Urinary bladder (tissue), 4 donors: Measurements from ENCODE around the gene BBLN. TPM values are rescaled to one million over a fixed set of nuclear protein-coding genes. Genes with fewer than 3 reads are reported as not detected.
"Not testable (repeated sequence)": the region's sequence is repeated elsewhere in the genome, so short reads cannot be mapped to it uniquely, and the experiment has no call there.

Experiments used
- DNase-seq: peaks from one replicate; pipeline ENCODE4 v3.0.0-alpha.2; 2015; ENCODE audit errors: extremely low spot score
- H3K27ac ChIP-seq: one replicate; pipeline ENCODE4 v1.5.1; 2013; ENCODE audit warnings: low read depth, mild to moderate bottlenecking, moderate library complexity
- H3K36me3 ChIP-seq: one replicate; pipeline ENCODE4 v1.6.1; 2013; ENCODE audit warnings: mild to moderate bottlenecking, moderate library complexity; ENCODE audit not compliant: insufficient read depth
- H3K4me1 ChIP-seq: one replicate; pipeline ENCODE4 v1.6.1; 2013; ENCODE audit warnings: mild to moderate bottlenecking, moderate library complexity; ENCODE audit not compliant: insufficient read depth
- H3K4me3 ChIP-seq: one replicate; pipeline ENCODE4 v1.5.1; 2013; ENCODE audit warnings: low read depth, low read length
- WGBS: extraction: QIAGEN DNeasy Blood & Tissue Kit; methylation state at CpG from one replicate; pipeline ENCODE4 v1.1.7; 2013; 5-methylcytosine and 5-hydroxymethylcytosine counted together
- polyA plus RNA-seq: library from polyadenylated mRNA; stranded (reverse); fragments of 200-250 nt; gene quantifications from one replicate; pipeline ENCODE4 v1.2.3, GENCODE V29; 2013
- total RNA-seq: library from RNA; depleted of rRNA; stranded (reverse); fragments of >200 nt; gene quantifications from one replicate; pipeline ENCODE4 v1.2.3, GENCODE V29; 2014
- donor health status: healthy with polysubstance abuse.
- donor health status: healthy.

BBLN gene
- 25.7 TPM for total RNA-seq
- 144 TPM for polyA plus RNA-seq

DNA sequence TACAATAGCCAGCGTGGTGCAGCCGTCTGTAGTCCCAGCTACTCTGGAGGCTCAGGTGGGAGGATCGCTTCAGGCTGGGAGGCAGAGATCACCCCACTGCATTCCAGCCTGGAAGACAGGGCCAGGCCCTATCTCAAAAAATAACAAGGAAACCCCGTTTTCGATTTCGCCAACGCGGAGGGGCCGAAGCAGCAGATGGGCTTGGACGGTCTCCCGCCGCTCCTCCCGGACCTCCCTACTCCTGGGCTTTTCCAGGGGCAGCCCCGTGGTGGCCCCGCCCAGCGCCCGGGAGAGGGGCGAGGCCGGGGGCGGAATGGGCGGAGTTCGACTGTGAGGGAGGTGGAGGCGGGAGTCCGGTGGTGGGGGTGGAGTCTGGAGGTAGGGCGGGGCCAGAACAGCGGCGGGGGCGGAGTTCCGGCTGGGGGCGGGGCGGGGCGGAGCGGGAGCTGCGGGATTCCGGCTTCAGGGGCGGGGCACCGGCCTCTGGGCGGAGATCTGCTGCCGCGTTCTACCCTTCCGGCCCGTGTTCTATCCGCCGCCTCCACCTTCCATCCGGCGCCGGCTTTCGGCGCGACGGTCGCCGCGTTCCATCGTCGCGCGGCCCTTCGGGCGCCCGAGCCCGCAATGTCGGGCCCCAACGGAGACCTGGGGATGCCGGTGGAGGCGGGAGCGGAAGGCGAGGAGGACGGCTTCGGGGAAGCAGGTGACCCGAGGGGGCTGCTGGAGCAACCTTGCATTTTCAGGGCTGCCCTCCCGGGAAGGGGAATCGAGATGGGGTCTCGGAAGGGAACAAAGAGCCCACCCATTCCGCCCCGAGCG is at the start of gene BBLN:
Gene BBLN (plus strand): TSS at position 482 of the 819 bp plus-strand sequence. CDS start 143 bp downstream, at position 625.
- Histone ChIP-seq H3K36me3 (peaks cover 3% of the 10 kb centered on the region), H3K4me1 (no peaks in the 10 kb centered on the region), H3K27ac (peak within 1 kb of the TSS; percentile 5), H3K4me3 (peak within 1 kb of the TSS; percentile 65)
- DNase-seq: peak; percentile 91
- WGBS: under 1% methylated on average over 76 of the region's 77 CpGs

GRCh38 chr9:128111726-128112125 is 48.3 kb upstream of the BBLN start:
- not testable (repeated sequence) for H3K4me3 ChIP-seq, H3K27ac ChIP-seq, DNase-seq, H3K36me3 ChIP-seq, H3K4me1 ChIP-seq
- 90% methylated on average over 12 of the region's 12 CpGs for WGBS

DNA sequence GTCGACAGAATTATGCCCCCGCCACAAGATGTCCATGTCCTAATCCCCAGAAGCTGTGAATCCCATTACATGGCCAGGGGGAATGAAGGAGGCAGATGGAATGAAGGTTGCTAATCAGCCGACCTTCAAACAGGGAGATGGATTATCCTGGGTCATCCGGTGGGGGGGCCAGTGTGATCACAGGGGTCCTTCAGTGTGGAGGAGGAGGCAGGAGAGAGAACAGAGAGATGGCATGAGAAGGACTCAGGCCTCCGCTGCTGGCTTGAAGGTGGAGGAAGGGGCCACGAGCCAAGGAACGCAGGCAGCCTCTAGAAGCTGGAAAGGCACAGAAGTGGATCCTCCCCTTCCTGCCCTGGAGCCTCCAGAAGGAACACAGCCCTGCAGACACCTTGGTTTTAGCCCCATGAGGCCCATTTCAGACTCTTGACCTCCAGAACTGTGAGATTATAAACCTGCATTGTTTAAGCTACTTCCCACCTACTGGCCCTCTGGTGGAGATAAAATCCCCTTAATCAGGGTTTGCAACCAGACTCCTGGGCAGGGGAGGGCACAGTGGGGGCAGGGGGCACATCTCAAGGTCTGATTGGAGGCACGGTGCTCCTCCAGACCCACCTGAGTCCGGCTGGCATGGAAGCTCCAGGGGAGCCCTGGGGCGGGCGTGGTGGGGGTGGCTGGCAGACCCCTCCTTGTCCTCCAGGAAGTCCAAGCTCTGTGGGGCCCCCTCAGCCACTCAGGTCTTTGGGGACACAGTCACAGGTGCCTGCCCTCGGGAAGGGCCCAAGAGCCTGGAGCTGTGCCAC is 46.3 kb upstream of the BBLN start:
- H3K27ac ChIP-seq: no peak overlapping the region
- WGBS: 92% methylated on average over 12 of the region's 12 CpGs
- no peaks in the 10 kb centered on the region for H3K4me1 ChIP-seq
- H3K4me3 ChIP-seq: no peak overlapping the region
- no peaks in the 10 kb centered on the region for H3K36me3 ChIP-seq
- DNase-seq: no peak

DNA sequence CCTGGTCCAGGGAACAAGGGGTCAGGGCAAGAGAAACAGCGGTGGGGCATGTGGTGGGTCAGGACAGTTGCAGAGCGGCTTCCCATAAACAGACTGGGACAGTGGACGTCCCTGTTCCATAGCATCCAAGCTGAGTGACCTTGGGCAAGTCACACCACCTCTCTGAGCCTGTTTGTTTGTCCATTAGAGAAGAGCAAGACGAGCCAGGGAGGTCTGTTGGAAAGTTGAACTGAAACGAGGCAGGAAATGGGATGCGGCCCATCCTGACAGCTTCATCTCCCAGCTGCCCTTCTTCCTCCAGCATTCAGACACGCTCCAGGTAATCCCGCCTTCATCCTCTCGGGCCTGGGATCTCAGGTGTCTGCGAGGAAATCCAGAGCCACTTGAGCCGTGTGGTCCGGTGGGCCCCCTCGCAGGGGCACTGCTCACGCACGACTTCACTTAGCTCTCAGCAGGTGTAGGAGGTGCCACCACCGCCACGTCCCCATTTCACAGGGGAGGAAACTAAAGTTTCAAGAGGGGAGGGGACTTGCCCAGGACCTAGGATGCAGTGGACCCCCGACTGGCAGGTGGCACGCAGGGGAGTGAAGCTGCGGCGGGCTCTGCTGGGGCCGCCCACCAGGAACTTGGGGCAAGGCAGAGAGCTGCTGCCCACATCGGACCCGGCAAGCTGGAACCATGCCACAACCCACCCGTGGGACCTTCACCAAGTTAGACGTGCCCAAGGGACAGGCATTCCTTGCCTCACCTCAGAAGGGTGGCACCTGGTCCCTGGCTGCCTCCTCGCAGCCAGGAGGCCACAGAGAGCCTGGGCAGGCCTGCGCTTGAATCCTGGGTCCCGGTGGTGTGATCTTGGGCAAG is 45.5 kb upstream of the BBLN start:
- Histone ChIP-seq H3K4me1 (no peaks in the 10 kb centered on the region), H3K27ac (peak overlapping the region; percentile 57), H3K4me3 (no peak overlapping the region), H3K36me3 (no peaks in the 10 kb centered on the region)
- WGBS: 82% methylated on average over 29 of the region's 29 CpGs
- no peak for DNase-seq

GRCh38 chr9:128115187-128116103 is 44.6 kb upstream of the BBLN start:
- H3K36me3 ChIP-seq: no peaks in the 10 kb centered on the region
- no peaks in the 10 kb centered on the region for H3K4me1 ChIP-seq
- DNase-seq: no peak
- H3K27ac ChIP-seq: peak overlapping the region; percentile 57
- no peak overlapping the region for H3K4me3 ChIP-seq
- WGBS: 84% methylated on average over 26 of the region's 26 CpGs

- Histone ChIP-seq H3K27ac (no peak overlapping the region), H3K36me3 (no peaks in the 10 kb centered on the region), H3K4me3 (no peak overlapping the region), H3K4me1 (no peaks in the 10 kb centered on the region)
- DNase-seq: no peak
- 91% methylated on average over 16 of the region's 16 CpGs for WGBS
Observed at GRCh38 chr9:128116104-128117083, 43.7 kb upstream of the BBLN start.

GRCh38 chr9:128117613-128118471 is 42.2 kb upstream of the BBLN start:
- no peak overlapping the region for H3K4me3 ChIP-seq
- H3K4me1 ChIP-seq: no peaks in the 10 kb centered on the region
- DNase-seq: no peak
- WGBS: 10% methylated on average over 27 of the region's 27 CpGs
- peaks cover 3% of the 10 kb centered on the region for H3K36me3 ChIP-seq
- no peak overlapping the region for H3K27ac ChIP-seq

DNA sequence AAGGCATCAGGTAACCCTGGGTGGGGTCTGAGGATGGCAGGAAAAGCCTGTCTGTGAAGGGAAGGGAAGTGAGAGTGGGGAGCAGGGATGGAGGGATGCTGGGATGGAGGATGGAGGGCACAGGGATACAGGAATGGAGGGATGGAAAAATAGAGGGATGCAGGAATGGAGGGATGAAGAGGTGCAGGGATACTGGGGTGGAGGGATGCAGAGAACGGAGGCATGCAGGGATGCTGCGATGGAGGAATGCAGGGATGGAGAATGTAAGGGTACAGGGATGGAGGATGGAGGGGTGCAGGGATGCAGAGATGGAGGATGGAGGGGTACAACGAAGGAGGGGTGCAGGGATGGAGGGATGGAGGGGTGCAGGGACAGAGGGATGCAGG is 41.6 kb upstream of the BBLN start:
- Histone ChIP-seq H3K4me3 (no peak overlapping the region), H3K4me1 (no peaks in the 10 kb centered on the region), H3K27ac (no peak overlapping the region), H3K36me3 (peaks cover 3% of the 10 kb centered on the region)
- 45% methylated on average over 3 of the region's 3 CpGs for WGBS
- no peak for DNase-seq

- H3K36me3 ChIP-seq: peaks cover 3% of the 10 kb centered on the region
- DNase-seq: no peak
- no peaks in the 10 kb centered on the region for H3K4me1 ChIP-seq
- H3K27ac ChIP-seq: no peak overlapping the region
- 79% methylated on average over 15 of the region's 15 CpGs for WGBS
- no peak overlapping the region for H3K4me3 ChIP-seq
Observed at GRCh38 chr9:128118971-128119665, 40.9 kb upstream of the BBLN start.

DNA sequence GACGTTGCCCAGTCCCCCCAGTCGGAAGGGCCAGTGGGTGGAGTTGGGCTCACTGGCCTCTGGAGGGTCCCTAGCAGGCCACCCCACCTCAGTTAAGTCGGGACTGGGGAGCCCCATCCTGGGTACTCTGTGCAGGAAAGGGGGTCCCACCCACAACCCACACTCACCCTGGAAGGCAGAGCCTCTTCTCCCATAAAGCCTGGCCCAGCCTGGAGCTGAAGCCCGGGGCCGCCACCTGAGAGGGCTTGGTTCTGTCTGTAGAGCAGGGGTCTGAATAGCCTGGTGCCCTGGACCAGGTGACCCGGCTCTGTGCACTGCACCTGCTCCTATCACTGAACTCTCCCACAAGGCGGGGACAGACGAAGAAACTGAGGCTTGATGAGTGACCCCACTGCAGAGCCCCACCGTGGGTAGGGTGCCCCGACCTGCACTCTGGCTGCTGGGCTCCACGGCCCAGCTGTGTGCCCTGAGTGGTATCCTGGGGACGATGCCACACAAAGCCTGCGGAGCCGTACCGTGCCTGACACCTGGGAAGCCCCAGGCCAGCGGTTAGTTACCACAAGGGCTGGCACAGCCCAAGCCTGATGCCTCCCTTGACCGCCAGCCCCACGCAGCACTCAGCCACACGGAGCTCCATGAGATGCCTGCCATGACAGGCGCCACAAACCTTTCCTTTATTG is 39.9 kb upstream of the BBLN start:
- H3K27ac ChIP-seq: no peak overlapping the region
- WGBS: 85% methylated on average over 20 of the region's 20 CpGs
- H3K4me1 ChIP-seq: no peaks in the 10 kb centered on the region
- peaks cover 3% of the 10 kb centered on the region for H3K36me3 ChIP-seq
- no peak for DNase-seq
- H3K4me3 ChIP-seq: no peak overlapping the region
